GM18867 (cell line): Measurements from ENCODE around the gene EHD1.

Experiments used
- ATAC-seq: cut with Tn5 transposase; IDR thresholded peaks from one replicate; pipeline ENCODE4 v1.9.1; 2021; ENCODE audit warnings: mild to moderate bottlenecking, moderate library complexity; ENCODE audit not compliant: unreplicated experiment

Gene EHD1

GRCh38 chr11:64802370-64803157 is 75.9 kb downstream of the EHD1 start:
- ATAC-seq, result peak; percentile 21
